Midbrain (tissue), 1 donor: ENCODE data around the gene PSD4.
A peak's percentile ranks its signal among the peaks of the same experiment; 100 is the strongest.

Experiments
- DNase-seq: peaks from one replicate; lab custom pipeline; 2025; lab: John Stamatoyannopoulos, UW

PSD4 gene

DNA sequence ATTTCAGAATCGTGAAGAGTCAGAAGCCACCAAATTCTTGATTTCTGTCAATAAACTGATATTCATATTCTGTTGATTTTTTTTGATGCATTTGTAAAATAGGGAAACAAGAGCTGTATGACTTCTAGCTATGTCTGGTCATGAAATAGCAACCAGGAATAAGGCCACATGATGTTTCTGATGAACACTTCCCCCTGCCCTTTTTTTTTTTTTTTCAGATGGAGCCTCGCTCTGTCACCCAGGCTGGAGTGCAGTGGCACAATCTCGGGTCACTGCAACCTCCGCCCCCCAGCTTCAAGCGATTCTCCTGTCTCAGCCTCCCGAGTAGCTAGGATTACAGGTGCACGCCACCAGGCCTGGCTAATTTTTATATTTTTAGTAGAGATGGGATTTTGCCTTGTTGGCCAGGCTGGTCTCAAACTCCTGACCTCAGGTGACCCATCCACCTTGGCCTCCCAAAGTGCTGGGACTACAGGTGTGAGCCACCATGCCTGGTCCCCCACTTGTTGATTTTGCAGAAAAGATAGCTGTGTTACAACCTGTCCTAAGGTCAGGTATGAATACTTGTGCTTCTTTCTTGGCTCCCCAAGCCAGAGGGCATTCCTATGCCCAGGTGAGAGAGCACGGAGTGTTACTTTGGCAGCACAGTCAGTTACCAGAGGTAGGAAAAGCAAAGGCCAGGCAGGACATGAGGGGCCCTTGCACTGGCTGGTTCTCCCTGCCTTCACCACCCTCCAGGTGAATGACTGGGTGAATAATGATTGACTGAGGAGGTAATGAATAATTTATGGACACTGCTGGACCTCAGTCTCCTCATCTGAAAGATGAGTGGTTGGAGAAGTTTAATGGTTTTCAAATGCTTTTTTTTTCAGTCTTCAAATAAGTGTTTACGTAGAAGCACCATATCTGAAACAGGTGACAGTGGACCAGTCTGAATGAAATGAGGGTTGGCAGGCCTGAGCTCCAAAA lies 65.4 kb downstream of the PSD4 start:
- no peak for DNase-seq

DNA sequence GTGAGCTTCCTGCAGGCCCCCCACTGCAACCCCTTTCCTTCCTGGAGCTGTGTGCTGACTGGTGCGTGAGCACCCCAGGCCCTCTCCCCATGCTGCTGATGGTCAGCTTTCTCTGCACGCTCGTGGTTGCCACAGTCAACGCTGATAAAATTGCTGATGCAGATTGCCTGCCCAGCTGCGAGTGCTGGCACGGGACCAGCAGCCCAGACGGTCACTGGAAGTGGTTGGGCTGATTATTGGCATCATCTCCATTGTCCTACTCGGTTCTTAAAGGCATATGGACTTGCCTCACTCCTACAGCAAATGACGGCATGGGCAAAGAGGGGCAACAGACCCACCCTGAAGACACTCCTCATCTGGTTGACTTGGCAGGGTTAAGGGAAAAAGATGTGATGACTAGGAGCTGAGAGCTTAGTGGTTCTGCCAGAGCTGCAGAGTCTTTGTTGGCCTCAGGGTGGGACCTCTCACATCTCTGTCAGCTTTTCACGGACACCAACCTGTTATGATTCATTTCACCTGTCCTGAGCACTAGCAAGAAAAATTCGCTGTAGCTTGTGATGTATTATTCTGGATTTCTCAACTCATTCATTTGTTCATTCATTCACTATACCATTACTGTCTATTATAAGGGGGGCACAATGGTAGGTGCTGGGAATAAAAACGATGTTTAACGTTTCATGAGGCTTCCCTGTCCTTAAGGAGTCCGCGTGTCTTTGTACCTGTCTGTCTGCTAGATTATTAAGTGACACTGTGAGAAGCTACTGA lies 66.6 kb downstream of the PSD4 start:
- DNase-seq, result peak; percentile 56

- no peak for DNase-seq
These were observed 67.4 kb downstream of the PSD4 start for GRCh38 chr2:113240915-113241911.

- DNase-seq, result no peak
These were observed 68.6 kb downstream of the PSD4 start for GRCh38 chr2:113242327-113242726.

DNA sequence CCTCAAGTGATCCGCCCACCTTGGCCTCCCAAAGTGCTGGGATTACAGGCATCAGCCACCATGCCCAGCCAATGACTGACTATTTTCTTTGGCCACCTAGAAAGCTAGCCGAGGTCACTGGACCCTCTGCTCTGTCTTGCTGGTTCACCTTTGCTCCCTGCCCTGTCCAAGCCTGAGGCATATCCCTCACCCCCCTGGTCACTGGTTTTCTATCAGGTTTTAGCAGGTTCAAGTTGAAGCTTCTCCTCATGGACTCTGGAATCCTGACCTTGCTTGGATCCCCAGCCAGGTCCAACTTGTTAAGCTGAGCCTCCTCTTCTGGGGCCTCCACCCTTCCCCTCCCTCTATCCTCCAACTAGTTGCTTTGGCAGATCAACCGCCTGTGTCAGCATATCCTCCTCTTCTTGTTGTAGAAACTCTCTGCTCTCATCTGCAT lies 71.5 kb downstream of the PSD4 start:
- no peak for DNase-seq

GRCh38 chr2:113246606-113247005 lies 72.8 kb downstream of the PSD4 start:
- DNase-seq, result no peak

DNA sequence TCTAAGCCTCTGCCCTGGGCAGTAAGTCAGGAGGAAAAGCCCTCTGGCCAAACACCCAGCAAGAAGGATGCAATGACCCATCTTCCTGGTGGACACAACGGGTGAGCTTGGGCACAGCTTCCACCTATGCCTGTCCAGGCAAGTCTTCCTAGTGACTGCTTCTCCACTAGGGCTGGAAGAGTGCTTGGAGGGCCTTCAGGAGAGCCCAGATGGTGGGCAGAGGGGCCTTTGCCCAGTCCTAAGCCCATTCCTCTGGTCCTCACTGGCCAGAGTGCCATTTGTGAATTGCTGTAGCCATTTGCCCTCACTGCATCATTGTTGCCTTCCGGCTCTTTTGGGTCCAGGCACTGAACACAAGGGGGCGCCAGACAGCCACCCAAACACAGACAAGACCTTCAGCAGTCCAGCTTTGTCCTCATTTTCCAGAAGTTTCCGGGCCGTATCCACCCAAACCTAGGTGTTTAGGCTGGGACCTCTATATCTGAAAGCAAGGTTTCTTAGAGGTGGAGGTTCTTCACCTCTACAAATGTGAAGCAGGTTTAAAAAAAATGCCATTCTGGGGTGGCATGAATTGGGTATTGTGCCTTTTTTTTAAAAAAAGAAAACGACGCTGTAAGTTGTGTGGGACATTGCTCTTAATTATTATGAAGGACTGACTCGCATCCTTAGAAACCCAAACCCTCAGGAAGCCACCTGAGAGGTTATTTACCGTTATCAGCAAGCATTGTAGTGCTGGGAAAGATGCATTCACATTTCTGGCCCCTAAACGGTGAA lies 75.4 kb downstream of the PSD4 start:
- peak; percentile 60 for DNase-seq

GRCh38 chr2:113251118-113251517 lies 77.3 kb downstream of the PSD4 start:
- DNase-seq, result no peak

DNA sequence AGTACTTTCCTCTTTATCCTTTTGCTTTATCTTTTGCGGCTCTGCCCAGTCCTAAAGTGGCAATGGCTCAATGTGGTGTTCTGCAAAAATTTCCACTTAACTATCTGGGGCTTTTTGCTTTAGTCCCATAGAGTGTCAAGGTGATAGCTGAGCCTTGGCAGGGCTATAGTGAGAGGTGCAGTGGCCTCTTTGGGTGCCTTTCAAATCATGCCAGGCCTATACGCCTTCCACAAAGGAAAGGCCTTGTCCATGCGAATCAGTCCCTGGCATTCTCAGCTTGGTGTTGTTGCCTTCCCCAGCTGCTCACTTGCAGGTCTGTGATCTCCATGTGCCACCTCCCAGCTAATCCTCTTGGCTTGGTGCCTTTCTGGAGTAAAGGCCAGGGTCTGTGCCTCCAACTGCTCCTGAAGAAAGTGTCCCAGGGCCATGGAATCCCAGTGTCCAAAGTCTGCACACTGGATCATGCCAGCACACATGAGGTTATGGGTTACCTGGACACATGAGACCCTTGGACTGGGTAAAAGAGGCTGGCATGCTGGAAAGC lies 78.3 kb downstream of the PSD4 start:
- no peak for DNase-seq

GRCh38 chr2:113253453-113253852 lies 79.7 kb downstream of the PSD4 start:
- DNase-seq, result no peak

GRCh38 chr2:113255140-113256070 lies 81.6 kb downstream of the PSD4 start:
- DNase-seq, result no peak

DNA sequence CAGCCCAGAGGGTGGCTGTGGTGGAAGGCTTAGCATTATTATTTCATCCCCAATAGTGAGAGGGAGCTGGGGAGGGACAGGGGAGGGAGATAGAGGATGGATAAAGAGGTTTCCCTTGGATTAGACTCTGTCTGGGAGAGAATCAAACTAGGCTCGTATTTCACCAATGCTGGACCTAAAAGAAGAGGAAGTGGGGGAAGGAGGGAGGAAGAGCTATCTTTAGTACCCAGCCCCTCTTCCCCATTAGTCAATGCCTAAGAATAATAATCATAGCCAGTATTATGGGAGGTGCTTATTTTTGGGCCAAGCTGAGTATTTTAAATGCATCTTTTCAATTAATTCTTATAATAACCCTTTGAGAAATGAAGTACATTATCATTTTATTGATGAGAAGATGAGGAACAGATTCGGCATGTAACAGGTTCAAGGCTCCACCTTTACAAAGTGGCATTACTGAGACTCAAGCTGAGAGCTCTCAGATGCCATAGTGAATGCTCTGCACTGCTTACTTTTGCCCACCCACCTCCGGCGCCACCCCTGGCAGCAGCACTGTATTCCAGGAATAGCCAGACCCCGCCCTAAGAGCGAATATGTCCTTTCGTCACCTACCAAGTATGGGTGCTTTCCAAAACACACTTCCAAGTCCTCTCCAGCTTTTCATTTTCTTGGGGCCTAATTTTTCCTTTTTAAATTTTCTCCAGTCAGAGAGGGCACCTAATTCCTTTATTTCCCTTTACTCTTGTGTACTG lies 83.9 kb downstream of the PSD4 start:
- no peak for DNase-seq

DNA sequence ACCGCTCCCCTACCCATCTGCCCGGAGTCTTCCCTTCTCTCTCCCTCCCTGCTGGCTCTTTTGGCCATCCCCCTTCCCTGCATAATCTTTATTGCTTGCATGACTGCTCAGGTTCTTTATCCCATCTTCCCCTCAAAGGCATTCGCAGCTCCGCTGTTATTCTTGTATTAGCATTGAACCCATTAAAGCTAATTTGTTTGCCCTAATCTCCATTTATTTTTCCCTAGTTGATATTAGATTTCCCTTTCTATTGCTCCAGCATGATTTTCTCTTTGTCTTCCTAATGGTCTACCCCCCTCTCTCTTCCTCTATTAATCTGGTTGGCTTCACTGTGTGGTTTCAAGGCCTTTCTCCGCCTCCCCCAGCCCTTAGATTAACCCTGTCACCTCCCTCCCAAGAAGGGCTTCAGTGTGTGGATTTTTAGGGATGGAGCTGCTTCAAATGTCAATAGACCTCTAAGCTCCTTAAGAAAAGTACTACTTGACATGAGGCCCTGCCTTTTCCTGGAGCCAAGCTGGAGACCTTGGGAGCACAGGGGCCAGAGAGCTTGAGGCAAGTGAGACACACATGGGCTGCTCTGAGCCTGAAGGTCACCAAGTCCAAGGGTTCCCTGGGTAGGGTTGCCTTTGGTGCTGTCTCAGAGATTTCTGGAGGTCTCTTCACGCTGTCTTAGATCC lies 84.8 kb downstream of the PSD4 start:
- no peak for DNase-seq
